ENCODE results near the gene IRX5.

Gene IRX5

DNA sequence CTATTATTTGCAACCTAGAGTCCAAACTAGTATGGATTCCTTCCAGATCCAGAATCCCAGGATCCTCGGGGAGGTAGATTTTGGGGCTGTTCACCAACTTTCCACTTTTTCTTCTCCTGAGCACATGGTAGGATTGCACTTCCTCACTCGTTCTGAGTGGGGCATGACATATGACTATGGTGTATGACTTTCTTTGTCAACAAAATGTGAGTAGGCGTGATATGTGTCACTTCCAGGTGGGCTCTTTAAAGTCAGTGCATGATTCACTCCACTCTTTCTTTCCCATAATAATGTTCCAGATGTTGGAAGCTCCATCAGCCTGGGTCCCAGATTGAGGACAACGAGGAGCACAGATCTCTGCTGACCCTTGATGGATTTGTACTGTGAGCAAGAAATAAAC, 21.5 kb downstream of the IRX5 start:
- DNase-seq = no peak

GRCh38 chr16:54953461-54953860, 22.8 kb downstream of the IRX5 start:
- no peak for DNase-seq

GRCh38 chr16:54954220-54954619, 23.6 kb downstream of the IRX5 start:
- DNase-seq = no peak

DNA sequence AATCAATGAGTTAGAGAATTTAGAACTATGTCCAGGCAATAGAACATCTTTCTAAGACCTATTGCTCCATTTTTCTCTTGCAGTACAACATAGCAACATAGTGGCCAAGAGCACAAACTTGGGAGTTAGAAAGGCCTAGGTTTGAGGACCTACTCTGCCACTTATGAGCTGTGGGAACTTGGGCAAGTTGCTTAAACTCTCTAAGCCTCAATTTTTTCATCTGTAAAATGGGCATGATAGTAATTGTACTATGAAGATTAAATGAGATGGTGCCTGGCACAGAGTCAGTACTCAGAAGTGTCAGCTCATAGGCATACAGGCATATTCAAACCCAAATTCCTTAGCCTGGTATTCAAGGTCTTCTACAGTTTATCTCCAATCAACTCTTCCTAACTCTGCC, 25.1 kb downstream of the IRX5 start:
- no peak for DNase-seq

- DNase-seq = no peak
Observed at GRCh38 chr16:54957403-54958166, 26.9 kb downstream of the IRX5 start.

DNA sequence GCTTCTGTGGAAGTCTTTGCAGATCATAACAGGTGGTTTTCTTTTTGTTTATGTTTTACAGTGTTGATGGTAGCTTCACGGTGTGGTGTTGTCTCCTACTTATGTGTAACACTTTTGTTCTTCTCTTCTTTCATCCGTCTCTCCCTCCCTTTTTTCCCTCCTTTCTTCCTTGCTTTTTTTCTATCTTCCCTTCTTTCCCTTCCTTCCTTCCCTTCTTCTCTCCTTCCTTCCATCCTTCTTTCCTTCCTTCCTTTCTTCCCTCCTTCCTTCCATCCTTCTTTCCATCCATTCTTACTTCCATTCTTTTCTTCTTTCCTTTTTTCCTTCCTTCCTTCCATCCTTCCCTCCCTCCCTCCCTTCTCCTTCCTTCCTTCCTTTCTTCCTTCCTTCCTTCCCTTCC, 31.4 kb downstream of the IRX5 start:
- no peak for DNase-seq

GRCh38 chr16:54964239-54964638, 33.6 kb downstream of the IRX5 start:
- DNase-seq = no peak

DNA sequence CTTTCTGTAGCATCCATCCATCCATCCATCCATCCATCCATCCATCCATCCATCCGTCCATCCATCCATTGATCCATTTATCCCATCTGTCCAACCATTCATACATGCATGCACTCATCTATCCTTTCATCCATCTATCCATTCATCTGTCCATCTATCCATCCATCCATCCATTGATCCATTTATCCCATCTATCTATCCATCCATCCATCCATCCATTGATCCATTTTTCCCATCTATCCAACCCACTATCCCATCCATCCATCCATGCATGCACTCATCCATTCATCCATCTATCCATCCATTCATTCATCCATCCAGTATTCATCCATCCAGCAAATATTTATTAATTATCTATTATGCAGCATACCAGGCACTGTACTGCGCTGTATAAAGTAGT, 34.8 kb downstream of the IRX5 start:
- no peak for DNase-seq

DNA sequence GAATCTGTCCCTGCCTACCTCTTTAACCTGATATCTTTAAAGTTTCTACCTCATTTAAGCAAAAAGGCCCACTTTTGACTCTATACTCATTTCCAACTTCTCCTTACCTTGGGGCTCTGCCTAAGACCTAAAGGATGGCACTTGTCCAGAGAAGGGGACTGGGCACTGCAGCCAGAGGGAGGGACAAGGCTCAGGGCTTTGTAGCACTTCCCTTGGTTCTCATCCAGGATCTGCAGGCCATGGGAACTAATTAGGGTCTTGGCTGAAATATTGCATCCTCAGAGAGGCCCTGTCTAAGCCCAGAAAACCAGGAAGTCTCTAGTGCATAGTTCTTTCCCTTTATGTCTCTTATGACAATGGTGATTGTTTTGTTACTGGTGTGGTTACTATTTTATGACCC, 37.3 kb downstream of the IRX5 start:
- DNase-seq = no peak

DNA sequence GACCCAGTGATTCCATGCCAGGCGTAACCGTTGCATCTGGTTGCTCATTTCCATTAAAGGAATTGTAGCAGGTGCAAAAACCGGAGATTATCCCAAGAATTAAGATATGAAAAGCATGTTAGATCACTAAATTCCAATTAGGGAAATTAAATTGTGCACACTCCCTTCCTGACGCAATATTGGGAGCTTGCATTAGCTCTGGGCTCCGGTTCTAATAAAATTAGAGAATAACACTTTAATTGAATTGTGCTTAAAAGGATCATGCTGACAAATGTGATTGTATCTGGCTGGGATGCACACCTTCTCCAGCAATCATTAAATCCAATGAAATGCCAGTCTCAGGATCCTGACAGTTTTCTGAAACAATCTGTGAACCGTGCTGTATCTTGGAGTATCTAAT, 38.1 kb downstream of the IRX5 start:
- DNase-seq = no peak

DNA sequence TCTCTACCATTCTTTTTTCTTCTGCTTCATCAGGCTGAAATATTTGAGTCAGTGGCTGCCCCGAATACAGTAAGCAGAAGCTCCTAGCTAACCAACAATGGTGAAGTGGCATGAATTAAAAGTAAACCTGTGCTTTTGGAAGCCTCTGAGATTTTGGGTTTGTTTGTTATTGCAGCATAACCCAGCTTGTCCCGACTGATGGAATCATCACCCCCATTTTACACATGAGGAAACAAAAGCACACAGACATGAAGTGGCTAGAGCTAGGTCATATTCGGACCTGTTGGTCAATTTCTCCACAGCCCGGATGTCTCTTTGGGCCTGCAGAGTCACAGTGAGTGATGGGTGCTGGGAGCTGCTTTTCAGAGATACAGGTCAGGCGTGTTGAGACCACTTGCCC, 39.4 kb downstream of the IRX5 start:
- no peak for DNase-seq

GRCh38 chr16:54974367-54974766, 43.7 kb downstream of the IRX5 start:
- no peak for DNase-seq

- no peak for DNase-seq
Observed at GRCh38 chr16:54976651-54977200, 46.1 kb downstream of the IRX5 start.

- no peak for DNase-seq
Observed at GRCh38 chr16:54977211-54977610, 46.5 kb downstream of the IRX5 start.

DNA sequence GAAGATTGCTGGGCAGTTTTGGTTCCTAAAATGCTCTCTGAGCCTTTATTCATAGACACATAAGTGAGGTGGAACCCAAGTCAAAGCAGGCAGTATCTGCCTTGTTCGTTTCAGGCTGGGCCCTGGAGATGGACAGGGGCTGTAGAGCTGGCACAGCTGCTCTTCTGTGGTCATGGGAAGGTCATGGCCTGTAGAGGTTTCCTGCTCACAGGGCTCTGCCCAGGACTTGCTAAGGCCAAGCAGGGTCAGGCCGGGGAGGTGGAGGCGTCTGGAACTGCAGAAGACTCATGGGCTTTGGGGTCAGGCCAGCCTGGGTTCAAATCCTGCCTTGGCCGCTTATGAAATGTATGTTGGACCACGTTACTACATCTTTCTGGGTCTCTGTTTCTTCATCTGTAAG, 50.2 kb downstream of the IRX5 start:
- DNase-seq = no peak
